Right hindlimb (tissue), 1 donor: ENCODE data around the gene KRTAP5-6.
"Not testable (repeated sequence)": the region's sequence is repeated elsewhere in the genome, so short reads cannot be mapped to it uniquely, and the experiment has no call there.

Experiments used
- DNase-seq: peaks from one replicate; pipeline ENCODE4 v3.0.0-alpha.2; 2018

The KRTAP5-6 gene

DNA sequence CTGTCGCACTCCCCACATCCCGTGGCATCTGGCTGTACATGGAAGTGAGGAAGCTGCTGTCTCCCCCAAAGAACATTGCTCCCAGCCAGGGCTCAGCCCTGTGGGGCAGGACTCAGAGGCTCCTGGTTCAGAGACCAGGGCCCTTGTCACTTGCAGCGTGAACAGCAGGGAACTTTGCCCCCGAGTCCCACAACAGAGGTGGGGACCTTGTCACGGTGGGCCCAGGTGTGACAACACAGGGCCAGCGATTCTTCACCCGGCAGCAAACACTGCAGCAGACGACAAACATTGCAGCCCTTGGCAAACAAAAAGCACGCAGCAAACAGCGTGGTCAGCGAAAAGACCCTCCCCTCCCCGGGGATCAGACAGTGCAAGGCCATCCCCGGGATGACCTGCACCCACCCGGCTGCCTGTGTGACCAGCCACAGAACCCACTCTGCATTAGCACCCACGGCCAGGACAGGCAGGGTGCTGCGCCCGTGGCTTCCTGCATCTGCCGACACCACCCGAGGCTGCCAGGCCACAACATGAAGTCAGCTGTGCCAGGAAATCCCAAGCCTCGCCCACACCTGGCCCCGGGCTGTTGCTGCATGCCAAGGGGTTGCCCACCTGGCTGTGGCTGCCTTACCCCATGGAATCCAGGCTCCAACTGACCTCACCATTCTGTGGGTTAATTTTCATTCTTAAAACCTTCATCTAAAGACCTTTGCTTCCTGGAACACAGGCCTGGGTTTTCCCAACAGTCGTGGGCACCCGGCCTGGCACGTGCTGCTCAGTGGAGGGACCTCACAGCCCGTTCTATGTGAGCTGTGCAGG is 35.3 kb upstream of the KRTAP5-6 start:
- not testable (repeated sequence) for DNase-seq

DNA sequence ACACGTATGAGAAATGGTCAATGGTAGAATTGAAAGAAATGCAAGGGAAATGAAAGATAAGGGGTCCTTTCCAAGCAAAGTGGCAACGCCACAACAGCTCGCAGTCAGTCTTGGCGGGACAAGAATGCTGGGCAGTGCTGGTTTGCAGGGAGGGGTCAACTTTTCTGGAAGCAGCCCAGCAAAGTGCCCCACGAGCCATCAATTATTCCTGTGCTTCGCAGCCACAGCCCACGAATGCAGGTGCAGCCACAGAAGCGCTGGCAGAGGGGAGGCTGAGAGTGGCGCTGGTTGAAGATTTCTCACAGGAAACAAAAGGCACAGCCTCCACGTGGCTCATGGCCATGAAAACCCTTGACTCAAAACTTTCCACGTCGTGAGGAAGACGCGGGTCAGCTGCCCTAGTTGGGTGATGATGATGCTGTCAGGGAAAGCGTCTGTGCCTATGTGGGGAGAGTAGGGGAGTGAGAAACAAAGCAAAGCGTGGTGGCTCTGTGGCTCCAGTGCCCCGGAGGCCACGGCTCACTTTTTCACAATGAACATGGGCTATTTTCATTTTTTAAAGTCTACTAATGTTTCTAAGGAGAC is 34.2 kb upstream of the KRTAP5-6 start:
- DNase-seq: not testable (repeated sequence)

DNA sequence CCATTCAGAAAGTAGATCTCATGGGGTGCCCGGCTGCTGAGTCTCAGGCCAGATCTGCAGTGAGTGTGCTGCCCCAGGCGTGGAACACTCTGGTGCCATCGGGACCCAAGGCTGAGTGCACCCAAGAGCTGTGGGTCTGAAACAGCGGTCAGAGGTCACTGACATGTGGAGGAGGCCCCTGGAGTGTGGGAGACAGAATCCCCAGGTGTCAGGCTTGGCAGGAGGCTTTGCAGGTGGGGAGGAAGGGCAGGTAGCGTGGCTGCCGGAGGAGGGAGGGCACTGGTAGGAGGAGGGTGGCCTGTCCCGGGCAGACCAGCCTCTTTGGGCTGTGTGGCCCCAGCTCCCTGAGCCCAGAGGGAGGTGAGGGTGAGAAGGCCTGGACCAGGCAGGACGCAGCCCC is 31.7 kb upstream of the KRTAP5-6 start:
- DNase-seq: no peak

DNA sequence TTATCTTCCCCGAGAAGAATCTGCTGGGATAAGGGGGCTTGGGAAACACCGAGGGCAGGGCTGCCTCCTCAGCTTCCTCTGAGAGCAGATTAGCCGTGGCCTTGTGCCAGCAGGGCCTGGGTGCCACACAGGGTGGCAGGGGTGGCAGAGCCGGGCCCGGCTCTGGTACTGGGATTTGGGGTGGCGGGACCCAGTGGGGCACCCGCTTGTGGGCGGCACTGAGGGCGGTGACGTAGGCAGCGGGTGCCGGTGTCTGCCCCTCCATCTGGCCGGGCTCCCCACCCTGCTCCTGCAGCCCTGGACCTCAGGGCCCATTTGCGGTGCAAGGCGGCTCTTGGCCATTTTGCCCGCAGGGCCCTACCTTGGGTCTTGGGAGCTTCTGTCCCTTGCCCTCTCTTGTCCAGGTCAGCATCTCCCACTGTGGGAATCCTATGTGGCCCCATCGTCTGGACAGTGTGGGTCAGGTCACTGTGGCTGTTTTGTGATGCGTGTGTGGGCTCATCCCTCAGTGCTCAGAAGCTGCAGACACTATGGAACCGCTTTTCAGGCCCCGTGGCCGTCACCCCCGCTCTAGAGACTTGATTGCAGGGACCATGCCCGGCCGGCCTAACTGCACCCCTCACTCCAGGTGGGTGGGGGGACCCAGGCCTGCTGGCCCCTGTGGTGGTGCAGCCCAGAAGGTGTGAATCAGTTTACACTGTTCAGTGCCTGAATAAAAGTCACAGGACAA is 29.7 kb upstream of the KRTAP5-6 start:
- no peak for DNase-seq

DNA sequence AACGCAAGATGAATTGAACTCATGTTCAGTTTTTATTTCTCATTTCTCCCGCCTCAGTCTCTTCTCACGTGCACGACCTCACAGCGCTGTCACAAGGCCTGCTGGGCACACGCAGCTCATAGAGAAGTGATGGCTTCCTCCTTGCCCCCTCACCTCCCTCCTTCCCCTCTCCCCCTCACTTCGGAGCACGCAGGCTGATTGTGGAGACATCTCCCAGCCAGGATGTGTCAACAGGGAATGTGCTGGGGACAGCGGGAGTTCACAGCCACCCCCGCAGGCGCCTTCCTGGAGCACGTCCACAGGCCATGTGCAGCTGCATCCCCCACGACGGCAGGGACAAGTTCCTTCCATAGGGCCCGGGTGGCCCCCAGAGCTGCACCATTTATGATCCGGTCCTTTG is 29.1 kb upstream of the KRTAP5-6 start:
- DNase-seq: no peak

DNA sequence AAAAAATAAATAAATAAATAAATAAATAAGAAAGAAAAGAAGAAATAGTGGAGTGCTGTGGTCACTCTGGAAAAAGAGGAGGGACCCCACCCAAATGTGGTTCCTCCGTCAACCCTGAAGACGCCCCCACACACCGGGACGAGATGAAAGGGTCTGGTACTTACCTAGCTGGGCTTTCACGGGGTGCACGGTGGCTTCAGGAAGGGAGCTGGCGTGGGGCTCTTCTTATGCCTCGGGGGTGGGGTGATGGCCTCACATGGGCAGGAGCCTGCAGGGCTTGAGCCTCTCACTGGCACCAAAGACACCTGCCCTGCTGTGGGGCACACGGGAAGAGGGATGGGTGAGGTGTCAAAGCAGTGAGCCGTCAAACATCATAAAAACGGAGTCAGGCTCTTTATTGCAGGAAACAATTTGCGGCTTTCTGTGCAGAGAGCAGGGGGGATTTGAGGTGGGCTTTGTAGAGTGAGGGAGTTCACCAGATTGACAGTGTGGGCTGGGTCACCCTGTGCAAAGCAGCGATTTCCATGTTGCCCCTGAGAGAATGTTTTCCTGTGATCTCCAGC is 28.0 kb upstream of the KRTAP5-6 start:
- no peak for DNase-seq

DNA sequence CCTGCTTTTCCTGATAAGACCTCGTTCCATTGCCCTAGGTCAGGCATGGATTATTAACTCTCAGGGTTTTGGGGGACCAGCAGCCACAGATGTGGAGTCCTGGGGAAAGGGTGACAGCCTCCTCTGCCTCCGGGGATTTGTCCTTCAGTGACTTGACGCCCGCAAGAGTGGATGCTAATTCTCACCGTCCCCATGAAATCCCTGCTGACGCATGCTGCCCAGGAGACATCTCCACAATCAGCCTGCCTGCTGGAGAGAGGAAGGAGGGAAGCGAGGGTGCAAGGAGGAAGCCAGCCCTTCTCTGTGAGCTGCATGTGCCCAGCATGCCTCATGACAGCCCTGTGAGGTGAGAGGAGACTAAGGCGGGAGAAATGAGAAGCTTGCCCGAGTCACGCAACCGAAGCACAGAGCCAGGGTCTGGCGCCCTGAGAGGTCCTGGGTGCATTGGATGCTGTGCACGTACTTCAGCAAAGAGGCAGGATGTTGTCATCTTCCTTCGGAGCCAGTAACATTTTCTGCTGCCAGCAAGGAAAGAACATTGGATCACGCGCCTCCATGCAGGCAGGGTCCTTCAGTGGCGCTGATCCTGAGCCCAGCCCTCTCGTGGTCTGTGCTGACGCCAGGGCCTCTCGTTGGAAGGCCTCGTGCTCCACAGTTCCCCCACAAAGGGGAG is 27.3 kb upstream of the KRTAP5-6 start:
- DNase-seq: peak; percentile 92

DNA sequence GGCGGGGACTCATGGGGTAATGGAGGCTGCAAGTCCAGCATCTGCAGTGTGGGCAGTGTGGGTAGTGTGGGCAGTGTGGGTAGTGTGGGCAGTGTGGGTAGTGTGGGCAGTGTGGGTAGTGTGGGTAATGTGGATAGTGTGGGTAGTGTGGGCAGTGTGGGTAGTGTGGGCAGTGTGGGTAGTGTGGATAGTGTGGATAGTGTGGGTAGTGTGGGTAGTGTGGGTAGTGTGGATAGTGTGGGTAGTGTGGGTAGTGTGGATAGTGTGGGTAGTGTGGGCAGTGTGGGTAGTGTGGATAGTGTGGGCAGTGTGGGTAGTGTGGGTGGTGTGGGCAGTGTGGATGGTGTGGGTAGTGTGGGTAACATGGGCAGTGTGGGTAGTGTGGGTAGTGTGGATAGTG is 26.5 kb upstream of the KRTAP5-6 start:
- DNase-seq: not testable (repeated sequence)

DNA sequence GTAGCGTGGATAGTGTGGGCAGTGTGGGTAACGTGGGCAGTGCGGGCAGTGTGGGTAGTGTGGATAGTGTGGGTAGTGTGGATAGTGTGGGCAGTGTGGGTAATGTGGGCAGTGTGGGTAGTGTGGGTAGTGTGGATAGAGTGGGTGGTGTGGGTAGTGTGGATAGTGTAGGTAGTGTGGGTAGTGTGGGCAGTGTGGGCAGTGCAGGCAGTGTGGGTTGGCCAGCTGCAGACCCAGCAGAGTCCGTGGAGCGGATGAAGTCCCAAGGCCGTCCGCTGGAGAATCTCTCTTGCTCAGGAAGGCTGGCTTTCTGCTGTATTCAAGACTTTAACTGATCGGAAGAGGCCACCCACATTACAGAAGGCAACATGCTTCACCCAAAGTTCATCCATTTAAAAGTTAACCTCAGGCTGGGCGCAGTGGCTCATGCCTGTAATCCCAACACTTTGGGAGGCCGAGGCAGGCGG is 26.1 kb upstream of the KRTAP5-6 start:
- no peak for DNase-seq

DNA sequence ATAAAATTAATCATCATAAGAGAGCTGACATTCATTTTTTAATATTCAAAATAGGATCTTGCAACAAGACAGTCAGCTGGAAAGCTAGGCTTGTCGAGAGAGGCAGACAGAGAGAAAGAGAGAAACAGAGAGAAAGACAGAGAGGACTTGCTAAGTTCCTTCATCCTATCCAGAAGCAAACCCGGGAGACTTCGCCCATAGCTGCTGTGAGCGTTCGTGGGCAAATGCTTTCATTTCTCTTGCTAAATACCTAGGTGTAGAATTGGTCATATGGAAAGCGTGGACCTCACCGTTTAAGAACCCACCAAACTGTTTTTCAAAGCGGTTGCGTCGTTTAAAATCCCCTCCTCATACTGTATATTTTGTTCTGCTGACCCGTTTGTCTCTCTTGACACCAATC is 25.3 kb upstream of the KRTAP5-6 start:
- no peak for DNase-seq

DNA sequence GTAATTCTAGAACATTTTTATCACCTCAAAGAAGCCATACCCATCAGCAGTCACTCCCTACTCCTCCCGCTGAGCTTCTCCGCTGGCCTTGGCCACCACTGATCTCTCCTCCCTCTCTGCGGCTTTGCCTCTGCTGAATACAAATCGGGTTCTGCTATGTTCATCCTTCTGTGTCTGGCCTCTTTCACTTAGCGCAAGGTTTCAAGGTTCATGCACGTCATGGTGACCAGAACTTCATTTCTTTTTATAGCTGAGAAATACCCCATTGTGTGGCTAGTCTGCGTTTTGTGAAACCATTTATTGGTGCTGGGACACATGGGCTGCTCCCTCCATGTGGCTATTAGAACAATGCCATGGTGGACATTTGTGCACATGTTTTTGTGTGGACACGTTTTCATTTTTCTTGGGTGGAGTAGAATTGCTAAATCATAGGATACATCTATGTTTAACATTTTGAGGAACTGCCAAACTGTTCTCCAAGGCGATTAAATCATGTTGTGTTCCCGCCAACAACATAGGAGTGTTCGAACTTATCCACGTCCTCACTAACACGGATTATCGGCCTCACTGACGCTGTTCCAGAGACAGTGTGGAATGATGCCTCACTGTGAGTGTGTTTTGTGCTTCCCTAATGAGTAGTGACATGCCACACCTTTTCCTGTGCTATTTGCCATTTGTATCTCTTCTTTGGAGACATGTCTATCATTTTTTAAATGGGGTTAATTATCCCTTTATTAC is 24.2 kb upstream of the KRTAP5-6 start:
- peak; percentile 57 for DNase-seq

DNA sequence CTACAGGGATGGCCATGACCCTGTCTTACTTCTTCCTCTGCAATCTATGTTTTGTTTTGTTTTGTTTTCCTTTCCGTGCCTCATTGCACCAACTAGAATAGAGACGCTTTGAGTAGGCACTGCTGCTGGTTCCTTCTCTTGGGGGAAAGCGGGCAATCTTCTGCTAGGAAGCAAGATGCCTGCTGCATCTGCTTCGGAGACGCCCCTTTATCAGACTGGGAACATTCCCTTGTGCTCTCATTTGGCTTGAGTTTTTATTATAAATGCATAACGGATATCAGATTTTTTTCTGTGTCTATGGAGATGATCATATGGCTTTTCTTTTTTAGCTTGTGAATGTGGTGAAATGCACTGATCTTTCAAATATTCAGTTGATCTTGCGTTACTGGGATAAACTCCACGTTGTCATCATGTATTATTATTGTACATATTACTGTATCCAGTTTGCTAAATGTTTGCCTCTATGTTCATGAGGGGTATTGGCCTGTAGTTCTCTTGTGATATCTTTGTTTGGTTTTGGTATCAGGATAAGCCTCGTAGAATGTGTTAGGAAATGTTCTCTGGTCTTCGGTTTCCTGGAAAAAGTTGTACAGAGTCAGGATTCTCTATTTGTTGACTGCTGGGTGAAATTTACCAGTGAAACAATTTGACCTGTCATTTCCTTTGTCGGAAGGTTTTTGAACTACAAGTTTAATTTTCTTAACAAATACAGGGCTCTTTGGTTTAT is 23.4 kb upstream of the KRTAP5-6 start:
- no peak for DNase-seq

DNA sequence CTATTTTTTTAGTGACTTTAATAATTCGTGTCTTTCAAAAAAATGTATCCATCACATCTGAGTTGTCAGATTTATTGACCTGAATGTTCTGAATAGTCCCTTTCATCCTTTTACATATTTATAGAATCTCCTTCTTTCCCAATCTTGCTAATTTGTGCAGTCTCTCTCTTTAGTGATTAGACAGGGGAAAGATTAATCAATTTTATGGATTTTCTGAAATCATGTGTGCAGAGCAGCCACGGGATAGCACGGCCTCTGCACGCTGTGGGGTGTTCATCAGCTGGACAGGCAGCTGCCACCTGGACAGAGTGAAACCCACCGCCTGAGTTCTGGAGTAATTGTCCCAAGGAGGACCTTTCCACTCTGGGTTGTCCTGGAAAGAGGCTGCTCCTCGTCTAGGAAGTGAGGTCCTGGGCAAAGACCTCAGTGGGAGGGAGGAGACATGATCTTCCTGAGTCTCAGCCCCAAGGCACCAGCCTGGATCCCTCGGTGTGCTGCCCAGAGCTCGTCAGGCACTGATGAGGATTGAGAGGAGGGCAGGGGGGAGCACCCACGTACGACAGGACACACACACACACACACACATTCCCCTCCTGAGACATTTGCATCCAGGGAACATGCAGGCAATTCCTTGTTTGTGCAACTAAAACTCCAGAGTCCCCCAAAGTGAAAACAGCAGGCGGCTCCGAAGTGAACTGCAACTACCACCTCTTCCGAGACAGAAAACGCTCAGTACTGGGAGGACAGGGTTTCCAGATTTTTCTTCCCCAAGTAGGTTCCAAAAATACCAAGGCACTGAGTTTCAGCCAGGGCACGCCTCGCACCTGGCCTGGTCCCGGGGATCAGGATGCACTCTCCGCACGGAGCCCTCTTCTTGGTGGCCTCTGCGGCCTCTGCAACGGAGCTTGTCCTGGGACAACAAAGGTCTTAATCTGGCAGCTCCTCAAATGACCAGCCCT is 22.5 kb upstream of the KRTAP5-6 start:
- peak; percentile 58 for DNase-seq

DNA sequence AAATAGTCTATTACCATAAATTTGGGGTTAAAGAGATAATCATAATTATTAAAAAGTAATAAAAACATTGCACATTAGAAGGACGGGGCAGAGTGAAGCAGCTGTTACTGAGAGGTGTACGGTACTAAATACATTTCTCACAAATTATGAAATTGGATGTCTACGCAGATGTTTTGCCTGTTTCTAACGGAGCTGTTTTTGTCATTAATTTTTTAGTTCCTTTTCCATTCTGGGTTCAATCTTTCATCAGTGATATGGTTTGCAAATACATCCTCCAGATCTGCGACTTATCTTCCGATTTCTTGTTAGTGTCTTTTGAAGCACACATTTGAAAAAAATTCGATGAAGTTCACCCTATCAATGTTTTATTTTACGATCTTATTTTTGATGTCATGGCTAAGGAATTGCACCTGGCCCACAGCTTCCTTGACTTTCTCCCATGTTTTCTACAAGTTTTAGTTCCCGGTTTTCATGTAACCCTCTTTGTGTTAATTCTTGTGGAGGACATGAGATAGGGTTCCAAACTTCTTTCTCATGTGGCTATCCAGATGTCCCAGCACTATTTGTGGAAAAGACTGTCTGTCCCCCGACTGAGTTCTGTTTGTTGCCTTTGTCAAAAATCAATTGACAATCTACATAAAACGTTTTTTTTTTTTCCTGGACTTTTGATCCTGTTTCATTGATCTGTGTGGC is 21.3 kb upstream of the KRTAP5-6 start:
- no peak for DNase-seq

DNA sequence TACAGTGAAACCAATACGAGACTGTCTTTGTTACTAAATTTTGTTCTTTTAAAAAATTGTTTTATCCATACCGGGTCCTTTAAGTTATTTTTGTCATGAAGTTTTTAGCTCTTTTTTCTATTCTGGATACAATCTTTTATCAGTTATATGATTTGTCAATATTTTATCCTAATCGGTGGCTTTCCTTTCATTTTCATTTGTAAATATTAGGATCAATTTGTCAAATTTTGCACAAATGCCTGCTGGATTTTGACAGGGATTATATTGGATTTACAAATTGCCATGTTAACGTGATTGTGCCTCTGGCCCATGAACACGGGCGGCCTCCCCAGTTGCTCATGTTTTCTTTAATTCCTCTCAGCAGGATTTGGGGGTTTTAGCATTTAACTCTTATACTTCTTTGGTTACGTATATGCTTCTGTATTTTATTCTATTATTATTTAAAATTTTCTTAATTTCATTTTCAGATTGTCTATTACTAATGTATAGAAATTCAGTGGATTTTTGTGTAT is 20.7 kb upstream of the KRTAP5-6 start:
- DNase-seq: no peak

DNA sequence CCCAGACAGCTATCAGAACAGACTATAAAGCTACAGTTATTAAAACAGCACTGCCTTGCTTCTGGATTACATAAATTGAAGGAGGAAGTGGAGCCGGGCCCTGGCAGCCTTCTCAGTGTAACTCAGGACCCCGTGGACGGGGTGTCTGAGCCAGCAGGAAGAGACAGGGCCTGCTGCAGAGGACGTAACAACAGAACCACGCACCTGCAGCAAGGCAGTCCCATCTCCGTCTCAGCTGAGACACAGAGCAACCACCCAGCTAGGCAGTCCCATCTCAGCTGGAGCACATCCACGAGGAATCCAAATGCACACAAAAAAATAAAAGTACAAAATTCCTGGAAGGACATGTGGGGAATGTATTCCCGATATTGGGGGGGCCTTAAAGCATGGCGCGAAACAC is 17.1 kb upstream of the KRTAP5-6 start:
- DNase-seq: no peak

DNA sequence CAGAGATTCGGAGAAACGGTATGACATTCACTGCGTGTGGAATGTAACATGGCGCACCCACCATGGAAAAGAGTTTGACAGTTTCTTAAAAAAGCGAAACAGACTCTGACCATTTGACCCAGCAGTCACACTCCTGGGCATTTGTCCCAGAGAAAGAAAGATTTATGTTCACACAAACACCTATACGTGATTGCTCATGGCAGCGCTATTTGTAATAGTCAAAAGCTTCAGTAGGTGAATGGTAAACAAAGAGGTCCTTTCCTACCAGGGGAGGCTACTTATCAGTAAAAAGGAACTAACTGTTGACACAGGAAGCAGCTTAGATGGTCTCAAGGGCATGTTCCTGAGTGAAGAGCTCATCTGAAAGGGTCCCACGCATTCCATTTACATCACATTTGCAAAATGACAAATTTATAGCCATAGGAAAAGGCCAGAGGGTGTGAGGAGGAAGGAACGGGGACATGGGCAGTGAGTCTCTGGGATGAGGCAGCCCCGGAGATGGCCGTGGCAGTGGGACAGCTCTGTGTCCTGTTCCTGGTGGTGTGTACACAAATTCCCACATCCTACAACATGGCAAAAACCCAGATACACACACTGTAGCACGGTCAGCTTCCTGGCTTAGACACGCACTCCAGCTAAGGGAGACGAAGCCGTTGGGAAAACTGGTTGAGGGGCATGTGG is 14.6 kb upstream of the KRTAP5-6 start:
- no peak for DNase-seq

DNA sequence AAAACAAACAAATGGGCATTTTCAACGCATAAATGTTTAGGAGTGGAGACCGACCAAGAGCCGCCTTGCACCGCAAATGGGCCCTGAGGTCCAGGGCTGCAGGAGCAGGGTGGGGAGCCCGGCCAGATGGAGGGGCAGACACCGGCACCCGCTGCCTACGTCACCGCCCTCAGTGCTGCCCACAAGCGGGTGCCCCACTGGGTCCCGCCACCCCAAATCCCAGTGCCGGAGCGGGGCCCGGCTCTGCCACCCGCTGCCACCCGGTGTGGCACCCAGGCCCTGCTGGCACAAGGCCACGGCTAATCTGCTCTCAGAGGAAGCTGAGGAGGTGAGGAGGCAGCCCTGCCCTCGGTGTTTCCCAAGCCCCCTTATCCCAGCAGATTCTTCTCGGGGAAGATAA is 13.8 kb upstream of the KRTAP5-6 start:
- DNase-seq: not testable (repeated sequence)
